ENCODE data around the gene RAB4A.

- TF ChIP-seq CTCF (IDR thresholded peaks at IDR 0.05): no peak
- TF ChIP-seq POLR2A (IDR thresholded peaks at IDR 0.05): no peak
These were observed 6.4 kb upstream of the RAB4A start for GRCh38 chr1:229264487-229264886.

All from uterus (tissue), 2 donors.